Fibroblast of lung (primary cell): ENCODE measurements around the gene TBC1D21.

Experiments used
- CTCF ChIP-seq, 2 donors: IDR thresholded peaks in 1 of 2; conservative IDR thresholded peaks in 1 of 2; 1 replicate in 1 of 2; 2 replicates in 1 of 2; pipeline ENCODE4 v1.5.1; 2011 to 2012; ENCODE audit warnings: low read length in 2 of 2, control low read depth in 1 of 2, inconsistent platforms in 1 of 2, low read depth in 1 of 2, mild to moderate bottlenecking in 1 of 2
- EZH2 ChIP-seq: IDR thresholded peaks from 2 replicates; pipeline ENCODE4 v1.5.1; 2012; ENCODE audit warnings: low read length, control low read depth, mild to moderate bottlenecking; ENCODE audit errors: missing control alignments

DNA sequence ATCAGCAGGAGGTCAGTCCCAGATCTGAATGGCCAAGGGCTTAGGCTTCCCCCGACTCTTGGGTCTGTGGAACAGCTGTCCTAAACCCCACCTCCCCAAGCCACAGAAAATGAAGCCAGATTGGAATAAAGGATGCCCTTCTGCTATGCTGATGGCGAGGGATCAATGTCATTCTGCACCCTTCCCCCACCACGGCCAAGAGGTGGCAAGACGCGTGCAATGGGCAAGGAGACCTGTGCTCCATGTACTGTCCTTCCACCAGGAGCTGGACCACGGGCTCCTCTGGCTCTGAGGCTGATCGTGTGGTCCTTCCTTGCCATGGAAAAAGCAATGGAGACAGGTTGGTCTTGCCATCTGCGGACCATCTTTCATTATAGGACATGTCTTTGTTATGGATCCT is 32.6 kb upstream of the TBC1D21 start:
- TF ChIP-seq CTCF (conservative IDR thresholded peaks at IDR 0.05 in 1 of 2, IDR thresholded peaks at IDR 0.05 in 1 of 2; ENCODE audit: low read depth in 1 of 2, low read length in 2 of 2) (no peak), EZH2 (no peak)
